ENCODE measurements around the gene C3orf20.

- TF ChIP-seq, protein P1, sequence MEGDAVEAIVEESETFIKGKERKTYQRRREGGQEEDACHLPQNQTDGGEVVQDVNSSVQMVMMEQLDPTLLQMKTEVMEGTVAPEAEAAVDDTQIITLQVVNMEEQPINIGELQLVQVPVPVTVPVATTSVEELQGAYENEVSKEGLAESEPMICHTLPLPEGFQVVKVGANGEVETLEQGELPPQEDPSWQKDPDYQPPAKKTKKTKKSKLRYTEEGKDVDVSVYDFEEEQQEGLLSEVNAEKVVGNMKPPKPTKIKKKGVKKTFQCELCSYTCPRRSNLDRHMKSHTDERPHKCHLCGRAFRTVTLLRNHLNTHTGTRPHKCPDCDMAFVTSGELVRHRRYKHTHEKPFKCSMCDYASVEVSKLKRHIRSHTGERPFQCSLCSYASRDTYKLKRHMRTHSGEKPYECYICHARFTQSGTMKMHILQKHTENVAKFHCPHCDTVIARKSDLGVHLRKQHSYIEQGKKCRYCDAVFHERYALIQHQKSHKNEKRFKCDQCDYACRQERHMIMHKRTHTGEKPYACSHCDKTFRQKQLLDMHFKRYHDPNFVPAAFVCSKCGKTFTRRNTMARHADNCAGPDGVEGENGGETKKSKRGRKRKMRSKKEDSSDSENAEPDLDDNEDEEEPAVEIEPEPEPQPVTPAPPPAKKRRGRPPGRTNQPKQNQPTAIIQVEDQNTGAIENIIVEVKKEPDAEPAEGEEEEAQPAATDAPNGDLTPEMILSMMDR (IDR thresholded peaks at IDR 0.05), result no peak
- TF ChIP-seq POLR2A (IDR thresholded peaks at IDR 0.05), result no peak
- no peak for TF ChIP-seq POLR2AphosphoS5 (IDR thresholded peaks at IDR 0.05)
Measured at GRCh38 chr3:14685179-14685578, 10.2 kb downstream of the C3orf20 start.
